ENCODE data around the gene CTR9.

CTR9 gene

DNA sequence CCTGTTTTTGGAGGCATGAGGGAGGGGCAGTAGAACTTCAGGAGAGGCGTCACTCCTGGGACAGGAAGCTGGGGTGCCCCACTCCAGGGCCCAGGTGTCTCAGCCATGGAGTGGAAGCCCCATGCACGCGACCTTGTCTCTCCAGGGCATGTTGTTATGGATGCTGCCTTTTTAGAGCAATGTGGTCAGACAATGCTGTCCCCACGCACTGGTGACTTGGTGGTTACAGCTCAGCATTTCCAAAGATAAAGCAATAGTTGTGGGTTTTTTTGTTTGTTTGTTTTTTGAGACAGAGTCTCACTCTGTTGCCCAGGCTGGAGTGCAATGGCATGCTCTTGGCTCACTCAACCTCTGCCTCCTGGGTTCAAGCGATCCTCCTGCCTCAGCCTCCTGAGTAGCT lies 35.4 kb downstream of the CTR9 start:
- no peaks in the 10 kb centered on the region for H3K9me2 ChIP-seq (ENCODE audit: low read depth, low read length)
- H3K4me3 ChIP-seq (ENCODE audit: low read depth, low read length, poor library complexity, severe bottlenecking): no peak overlapping the region
- H3K4me1 ChIP-seq (ENCODE audit: insufficient read depth, low read length, severe bottlenecking): no peaks in the 10 kb centered on the region
- H3F3A ChIP-seq (ENCODE audit: insufficient read depth, low read length): no peaks in the 10 kb centered on the region
- no peak overlapping the region for H3K4me2 ChIP-seq (ENCODE audit: low read length)
- no peak overlapping the region for H3K9ac ChIP-seq (ENCODE audit: low read length)
- no peak overlapping the region for H3K27ac ChIP-seq (ENCODE audit: low read depth, low read length, poor library complexity, severe bottlenecking)
- no peaks in the 10 kb centered on the region for H3K36me3 ChIP-seq (ENCODE audit: insufficient read depth, low read length)
- no peak overlapping the region for H2AFZ ChIP-seq (ENCODE audit: low read length)
- no peaks in the 10 kb centered on the region for H4K20me1 ChIP-seq (ENCODE audit: insufficient read depth, low read length)
- TF ChIP-seq EZH2 (IDR thresholded peaks at IDR 0.05; ENCODE audit: borderline replicate concordance, low read length) (no peak), CTCF (IDR thresholded peaks at IDR 0.05; ENCODE audit: low read length) (no peak)
- H3K9me3 ChIP-seq (ENCODE audit: low read length): no peaks in the 10 kb centered on the region
- no peaks in the 10 kb centered on the region for H3K27me3 ChIP-seq (ENCODE audit: insufficient read depth, low read length)
- H3K79me2 ChIP-seq (ENCODE audit: insufficient read depth, low read length): no peaks in the 10 kb centered on the region

DNA sequence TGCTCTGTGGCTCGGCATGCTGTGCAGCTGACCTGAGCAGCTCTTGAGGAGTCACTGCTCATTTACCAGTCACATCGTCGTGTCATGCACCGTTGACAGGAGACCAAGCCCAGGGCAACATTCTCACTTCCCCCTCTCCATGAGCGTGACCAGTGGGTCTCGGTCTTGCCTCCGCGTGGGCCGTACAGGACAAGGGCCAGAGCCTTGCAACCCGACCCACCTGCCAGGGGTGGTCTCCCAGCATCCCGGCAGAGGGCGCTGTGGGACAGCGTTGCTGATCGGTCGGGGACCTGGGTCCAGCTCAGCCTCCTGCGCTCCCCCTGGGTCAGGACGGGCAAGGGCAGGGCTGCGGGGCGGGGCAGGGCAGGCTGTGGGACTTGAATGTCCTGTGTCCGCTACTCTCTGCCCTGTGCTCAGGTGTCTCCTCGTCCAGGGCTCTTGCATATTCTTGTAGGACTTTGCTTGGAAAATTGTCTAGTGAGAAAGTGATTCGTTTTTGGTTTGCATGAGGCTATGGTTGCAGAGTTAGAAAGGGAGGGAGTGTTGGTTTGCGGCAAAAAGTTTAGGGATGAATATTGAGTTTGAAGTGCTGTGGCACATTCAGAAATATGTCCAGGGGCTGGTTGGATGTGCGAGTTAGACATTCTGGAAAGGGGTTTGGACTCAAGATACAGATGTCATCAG lies 41.5 kb downstream of the CTR9 start:
- Histone ChIP-seq H3K36me3 (ENCODE audit: insufficient read depth, low read length) (peaks cover 19% of the 10 kb centered on the region), H3K9me2 (ENCODE audit: low read depth, low read length) (no peaks in the 10 kb centered on the region), H3K4me2 (ENCODE audit: low read length) (peak overlapping the region; percentile 48; the same call in 1 of the 2 replicates), H3K27me3 (ENCODE audit: insufficient read depth, low read length) (no peaks in the 10 kb centered on the region), H3K27ac (ENCODE audit: low read depth, low read length, poor library complexity, severe bottlenecking) (no peak overlapping the region), H3K4me1 (ENCODE audit: insufficient read depth, low read length, severe bottlenecking) (peaks cover 4% of the 10 kb centered on the region), H2AFZ (ENCODE audit: low read length) (no peak overlapping the region), H3K9ac (ENCODE audit: low read length) (no peak overlapping the region), H3F3A (ENCODE audit: insufficient read depth, low read length) (peaks cover 21% of the 10 kb centered on the region), H3K9me3 (ENCODE audit: low read length) (no peaks in the 10 kb centered on the region), H3K4me3 (ENCODE audit: low read depth, low read length, poor library complexity, severe bottlenecking) (no peak overlapping the region), H4K20me1 (ENCODE audit: insufficient read depth, low read length) (no peaks in the 10 kb centered on the region), H3K79me2 (ENCODE audit: insufficient read depth, low read length) (no peaks in the 10 kb centered on the region)
- TF ChIP-seq CTCF (IDR thresholded peaks at IDR 0.05; ENCODE audit: low read length) (peak; percentile 95), EZH2 (IDR thresholded peaks at IDR 0.05; ENCODE audit: borderline replicate concordance, low read length) (no peak)

- H3K79me2 ChIP-seq (ENCODE audit: insufficient read depth, low read length): no peaks in the 10 kb centered on the region
- no peaks in the 10 kb centered on the region for H3K9me2 ChIP-seq (ENCODE audit: low read depth, low read length)
- no peak overlapping the region for H3K27ac ChIP-seq (ENCODE audit: low read depth, low read length, poor library complexity, severe bottlenecking)
- no peak overlapping the region for H3K9ac ChIP-seq (ENCODE audit: low read length)
- H3F3A ChIP-seq (ENCODE audit: insufficient read depth, low read length): peaks cover 27% of the 10 kb centered on the region
- no peak overlapping the region for H2AFZ ChIP-seq (ENCODE audit: low read length)
- no peak overlapping the region for H3K4me3 ChIP-seq (ENCODE audit: low read depth, low read length, poor library complexity, severe bottlenecking)
- no peaks in the 10 kb centered on the region for H4K20me1 ChIP-seq (ENCODE audit: insufficient read depth, low read length)
- H3K9me3 ChIP-seq (ENCODE audit: low read length): no peaks in the 10 kb centered on the region
- H3K27me3 ChIP-seq (ENCODE audit: insufficient read depth, low read length): no peaks in the 10 kb centered on the region
- no peak for TF ChIP-seq CTCF (IDR thresholded peaks at IDR 0.05; ENCODE audit: low read length)
- TF ChIP-seq EZH2 (IDR thresholded peaks at IDR 0.05; ENCODE audit: borderline replicate concordance, low read length): no peak
- peaks cover 4% of the 10 kb centered on the region for H3K4me1 ChIP-seq (ENCODE audit: insufficient read depth, low read length, severe bottlenecking)
- H3K4me2 ChIP-seq (ENCODE audit: low read length): no peak overlapping the region
- peaks cover 30% of the 10 kb centered on the region for H3K36me3 ChIP-seq (ENCODE audit: insufficient read depth, low read length)
Measured at GRCh38 chr11:10793470-10794255, 42.6 kb downstream of the CTR9 start.

All from OCI-LY1 (cell line).